GM12878 (cell line): ENCODE data around the gene DIP2B.

ENCODE experiments used
- GABPA ChIP-seq: IDR thresholded peaks from 2 replicates; pipeline ENCODE4 v1.6.1; 2014; ENCODE audit warnings: antibody characterized with exemption, low read depth, mild to moderate bottlenecking, inconsistent platforms
- RUNX3 ChIP-seq: IDR thresholded peaks from 2 replicates; pipeline ENCODE4 v1.6.1; 2012; ENCODE audit warnings: low read length, inconsistent platforms
- SUZ12 ChIP-seq: fragments of 200-600 bp; sonication (generic); IDR thresholded peaks from one replicate; pipeline ENCODE4 v1.6.1; 2018; ENCODE audit warnings: antibody characterized with exemption, mild to moderate bottlenecking; ENCODE audit not compliant: unreplicated experiment

DNA sequence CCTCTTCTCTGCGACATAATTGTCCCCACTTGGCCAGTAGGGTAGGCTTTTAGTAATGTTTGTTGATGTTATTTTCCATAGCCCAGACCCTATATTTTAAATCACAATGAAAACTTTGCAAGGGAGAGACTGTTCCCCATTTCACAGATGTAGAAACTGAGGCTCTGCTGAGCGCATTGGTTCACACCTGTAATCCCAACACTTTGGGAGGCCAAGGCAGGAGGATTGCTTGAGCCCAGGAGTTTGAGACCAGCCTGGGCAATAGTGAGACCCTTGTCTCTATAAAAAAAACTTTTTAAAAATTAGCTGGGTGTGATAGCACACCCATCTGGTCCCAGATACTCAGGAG, 114.8 kb downstream of the DIP2B start:
- no peak for TF ChIP-seq SUZ12
- no peak for TF ChIP-seq RUNX3
- no peak for TF ChIP-seq GABPA
